Type B pancreatic cell (in vitro differentiated cells): ENCODE results near the gene FHOD3. TPM values are rescaled to one million over a fixed set of nuclear protein-coding genes. Genes with fewer than 3 reads are reported as not detected.

Experiments
- DNase-seq: peaks from one replicate; pipeline ENCODE4 v3.0.0; 2021; ENCODE audit warnings: mixed read lengths; ENCODE audit not compliant: unreplicated experiment; ENCODE audit errors: extremely low spot score
- H3K27ac Mint-ChIP-seq: 2 replicates; pipeline ENCODE4 v1.8.0; 2021; ENCODE audit warnings: mild to moderate bottlenecking, mixed read lengths
- H3K27me3 Mint-ChIP-seq: 2 replicates; pipeline ENCODE4 v1.8.0; 2021; ENCODE audit warnings: mixed read lengths
- H3K36me3 Mint-ChIP-seq: 2 replicates; pipeline ENCODE4 v1.8.0; 2021; ENCODE audit warnings: mixed read lengths
- H3K4me1 Mint-ChIP-seq: one replicate; pipeline ENCODE4 v1.8.0; 2021; ENCODE audit warnings: mixed read lengths; ENCODE audit not compliant: unreplicated experiment
- H3K4me3 Mint-ChIP-seq: 2 replicates; pipeline ENCODE4 v1.8.0; 2021; ENCODE audit warnings: mild to moderate bottlenecking, mixed read lengths
- H3K9me3 Mint-ChIP-seq: 2 replicates; pipeline ENCODE4 v1.8.0; 2021; ENCODE audit warnings: mixed read lengths
- long read RNA-seq: library from polyadenylated mRNA; unstranded; transcript quantifications from one replicate; pipeline ENCODE4 v2.0.0, GENCODE V29; 2020
- total RNA-seq: library from RNA; stranded (reverse); gene quantifications from 2 replicates; pipeline ENCODE4 v1.2.1, GENCODE V29; 2021; ENCODE audit warnings: low replicate concordance
- TF ChIP-seq, protein P1 (sequence below): fragments of 200-600 bp; sonication (generic); conservative IDR thresholded peaks from 2 replicates; pipeline ENCODE4 v1.5.0; 2021; ENCODE audit warnings: antibody characterized with exemption, mild to moderate bottlenecking

The FHOD3 gene
- 3.8 and 5.3 TPM in 2 replicates for total RNA-seq
- long read RNA-seq, partial matches to known transcripts, result 0 of 1 reads
- long read RNA-seq, other reads (novel, unspliced or antisense), result 0 of 1 reads

DNA sequence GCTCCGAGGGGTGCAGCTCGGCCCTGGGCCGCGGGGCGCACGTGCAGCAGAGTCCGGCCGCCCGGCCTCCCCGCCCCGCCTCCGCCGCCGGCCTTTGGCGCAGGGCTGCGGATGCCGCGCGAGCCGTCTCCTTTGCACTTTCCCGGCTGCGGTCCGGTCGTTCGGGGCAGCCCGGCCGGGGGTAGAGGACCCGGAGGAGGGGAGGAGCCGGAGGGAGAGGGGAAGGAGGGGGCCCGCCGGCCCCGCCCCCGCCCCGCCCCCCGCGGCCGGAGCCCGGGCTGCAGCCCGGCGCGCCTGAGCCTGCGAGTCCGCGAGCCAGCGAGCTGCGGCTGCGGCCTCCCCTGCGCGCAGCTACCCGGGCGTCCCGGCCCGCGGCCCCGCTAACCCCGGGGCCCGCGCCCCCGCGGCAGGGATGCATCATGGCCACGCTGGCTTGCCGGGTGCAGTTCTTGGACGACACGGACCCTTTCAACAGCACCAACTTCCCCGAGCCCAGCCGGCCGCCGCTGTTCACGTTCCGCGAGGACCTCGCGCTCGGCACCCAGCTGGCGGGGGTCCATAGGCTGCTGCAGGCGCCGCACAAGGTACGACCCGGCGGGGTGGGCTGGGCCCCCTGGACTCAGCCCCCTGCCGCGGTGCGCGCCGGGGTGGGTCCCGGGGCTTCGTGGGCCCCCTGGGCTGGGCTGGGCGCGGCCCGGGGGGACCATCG lies at the start of gene FHOD3:
TSS of gene FHOD3 (plus strand) at position 297 of the 709 bp plus-strand sequence. CDS start at position 420, 123 bp downstream.
- peak; percentile 81 for DNase-seq
- TF ChIP-seq, protein P1, sequence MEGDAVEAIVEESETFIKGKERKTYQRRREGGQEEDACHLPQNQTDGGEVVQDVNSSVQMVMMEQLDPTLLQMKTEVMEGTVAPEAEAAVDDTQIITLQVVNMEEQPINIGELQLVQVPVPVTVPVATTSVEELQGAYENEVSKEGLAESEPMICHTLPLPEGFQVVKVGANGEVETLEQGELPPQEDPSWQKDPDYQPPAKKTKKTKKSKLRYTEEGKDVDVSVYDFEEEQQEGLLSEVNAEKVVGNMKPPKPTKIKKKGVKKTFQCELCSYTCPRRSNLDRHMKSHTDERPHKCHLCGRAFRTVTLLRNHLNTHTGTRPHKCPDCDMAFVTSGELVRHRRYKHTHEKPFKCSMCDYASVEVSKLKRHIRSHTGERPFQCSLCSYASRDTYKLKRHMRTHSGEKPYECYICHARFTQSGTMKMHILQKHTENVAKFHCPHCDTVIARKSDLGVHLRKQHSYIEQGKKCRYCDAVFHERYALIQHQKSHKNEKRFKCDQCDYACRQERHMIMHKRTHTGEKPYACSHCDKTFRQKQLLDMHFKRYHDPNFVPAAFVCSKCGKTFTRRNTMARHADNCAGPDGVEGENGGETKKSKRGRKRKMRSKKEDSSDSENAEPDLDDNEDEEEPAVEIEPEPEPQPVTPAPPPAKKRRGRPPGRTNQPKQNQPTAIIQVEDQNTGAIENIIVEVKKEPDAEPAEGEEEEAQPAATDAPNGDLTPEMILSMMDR, result peak; percentile 9
- Mint-ChIP-seq H3K9me3 (no peaks in the 10 kb centered on the region), H3K4me3 (no peak within 1 kb of the TSS), H3K4me1 (no peaks in the 10 kb centered on the region), H3K27me3 (peaks cover 26% of the 10 kb centered on the region), H3K36me3 (no peaks in the 10 kb centered on the region), H3K27ac (no peak within 1 kb of the TSS)

DNA sequence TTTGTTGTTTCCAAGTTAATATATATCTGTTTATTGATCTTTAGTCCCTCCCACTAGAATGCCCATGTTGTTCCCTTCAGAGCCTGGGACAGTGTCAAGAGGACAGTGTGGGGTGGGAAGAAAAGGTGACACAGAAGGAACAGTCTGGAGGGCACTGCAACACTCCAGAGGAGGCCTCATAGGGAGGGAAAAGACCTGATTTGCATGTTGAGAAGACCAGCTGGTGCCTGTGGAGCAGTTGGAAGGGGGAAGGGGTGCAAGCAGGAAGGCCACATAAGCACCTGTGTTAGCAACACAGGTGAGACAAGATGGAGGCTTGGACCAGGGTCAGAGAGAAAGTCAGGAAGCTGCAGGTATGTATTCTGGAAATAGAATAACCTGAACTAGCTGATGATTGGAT lies 48.1 kb upstream of the FHOD3 start:
- DNase-seq, result no peak
- no peaks in the 10 kb centered on the region for H3K27me3 Mint-ChIP-seq
- H3K9me3 Mint-ChIP-seq, result peaks cover 5% of the 10 kb centered on the region
- H3K4me1 Mint-ChIP-seq, result no peaks in the 10 kb centered on the region
- peaks cover 6% of the 10 kb centered on the region for H3K36me3 Mint-ChIP-seq
- no peak overlapping the region for H3K4me3 Mint-ChIP-seq
- TF ChIP-seq, protein P1, result no peak
- H3K27ac Mint-ChIP-seq, result no peak overlapping the region

DNA sequence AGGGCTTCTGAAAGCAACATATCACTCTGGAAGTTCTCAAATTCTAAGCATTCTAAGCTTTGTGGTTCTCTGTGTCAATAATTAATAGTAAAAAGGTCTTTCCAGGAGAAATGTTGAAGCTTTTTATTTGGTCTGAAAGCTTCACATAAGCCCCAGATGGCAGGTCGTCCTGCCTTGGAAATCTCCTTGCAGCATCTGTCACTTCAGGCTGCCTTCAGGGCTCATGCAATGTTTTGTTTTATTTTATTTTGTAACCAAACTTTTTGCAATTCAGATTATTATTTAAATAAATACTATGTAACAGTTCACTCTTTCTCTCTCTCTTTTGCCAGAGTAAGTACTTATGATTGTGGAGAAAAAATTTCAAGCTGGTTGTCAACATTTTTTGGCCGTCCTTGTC lies 46.7 kb upstream of the FHOD3 start:
- no peak overlapping the region for H3K4me3 Mint-ChIP-seq
- H3K4me1 Mint-ChIP-seq, result peaks cover 5% of the 10 kb centered on the region
- H3K9me3 Mint-ChIP-seq, result no peaks in the 10 kb centered on the region
- TF ChIP-seq, protein P1, result no peak
- no peaks in the 10 kb centered on the region for H3K27me3 Mint-ChIP-seq
- no peak for DNase-seq
- no peak overlapping the region for H3K27ac Mint-ChIP-seq
- peaks cover 6% of the 10 kb centered on the region for H3K36me3 Mint-ChIP-seq

GRCh38 chr18:36255072-36255698 lies 42.3 kb upstream of the FHOD3 start:
- H3K36me3 Mint-ChIP-seq, result no peaks in the 10 kb centered on the region
- no peak for DNase-seq
- H3K4me1 Mint-ChIP-seq, result peaks cover 5% of the 10 kb centered on the region
- H3K27me3 Mint-ChIP-seq, result no peaks in the 10 kb centered on the region
- H3K9me3 Mint-ChIP-seq, result no peaks in the 10 kb centered on the region
- H3K4me3 Mint-ChIP-seq, result no peak overlapping the region
- TF ChIP-seq, protein P1, result peak; percentile 57
- no peak overlapping the region for H3K27ac Mint-ChIP-seq

GRCh38 chr18:36256094-36256493 lies 41.4 kb upstream of the FHOD3 start:
- Mint-ChIP-seq H3K4me3 (no peak overlapping the region), H3K27ac (no peak overlapping the region), H3K36me3 (no peaks in the 10 kb centered on the region), H3K27me3 (no peaks in the 10 kb centered on the region), H3K9me3 (no peaks in the 10 kb centered on the region), H3K4me1 (peaks cover 5% of the 10 kb centered on the region)
- TF ChIP-seq, protein P1, result no peak
- no peak for DNase-seq
